K562 (cell line): Measurements from ENCODE around the gene KRTCAP2. TPM values are rescaled to one million over a fixed set of nuclear protein-coding genes. Genes with fewer than 3 reads are reported as not detected.

Experiments
- HDAC6 ChIP-seq: IDR thresholded peaks from 2 replicates; pipeline ENCODE4 v1.6.1; 2012; ENCODE audit warnings: low read depth, mild to moderate bottlenecking, control low read depth, inconsistent platforms, low read length, moderate library complexity
- HNRNPH1 ChIP-seq: fragments of 200-400 bp; formaldehyde crosslinking; optimal IDR thresholded peaks from 2 replicates; pipeline ENCODE3; 2017; ENCODE audit warnings: low read depth, mild to moderate bottlenecking, low read length, moderate library complexity
- JUND ChIP-seq, 2 experiments: IDR thresholded peaks; 2 replicates in 1 of 2; 3 replicates in 1 of 2; pipeline ENCODE4 v1.6.1; 2011; ENCODE audit warnings: borderline replicate concordance in 2 of 2, low read depth in 2 of 2, low read length in 2 of 2, improper control_type of control experiment in 1 of 2, missing biosample characterization in 1 of 2, missing genetic modification characterization in 1 of 2, missing genetic modification reagents in 1 of 2
- MAFK ChIP-seq: IDR thresholded peaks from 2 replicates; pipeline ENCODE4 v1.6.1; 2011; ENCODE audit warnings: low read length, improper control_type of control experiment
- MED1 ChIP-seq: sonication (generic); formaldehyde crosslinking; IDR thresholded peaks from 2 replicates; pipeline ENCODE4 v1.8.1; 2023; ENCODE audit warnings: missing genetic modification reagents, borderline replicate concordance
- MYBL2 ChIP-seq, 2 experiments: fragments of 450-650 bp in 1 of 2; sonication (generic) in 1 of 2; formaldehyde crosslinking in 1 of 2; IDR thresholded peaks; 2 replicates each; pipeline versions ENCODE4 v1.6.1 to v1.8.1; 2017 to 2022; ENCODE audit warnings: borderline replicate concordance in 1 of 2, inconsistent platforms in 1 of 2, low read depth in 1 of 2, mild to moderate bottlenecking in 1 of 2, missing genetic modification reagents in 1 of 2, moderate library complexity in 1 of 2
- SIN3B ChIP-seq: fragments of 450-650 bp; IDR thresholded peaks from 2 replicates; pipeline ENCODE4 v1.6.1; 2017; ENCODE audit warnings: low read depth, mild to moderate bottlenecking, moderate library complexity
- SOX6 ChIP-seq: fragments of 450-650 bp; IDR thresholded peaks from 2 replicates; pipeline ENCODE4 v1.6.1; 2014; ENCODE audit warnings: mild to moderate bottlenecking
- ZKSCAN3 ChIP-seq: fragments of 250-450 bp; sonication (Bioruptor Pico); IDR thresholded peaks from 2 replicates; pipeline ENCODE4 v1.4.0; 2020
- ZNF12 ChIP-seq: sonication (generic); formaldehyde crosslinking; IDR thresholded peaks from 2 replicates; pipeline ENCODE4 v1.4.0; 2020; ENCODE audit warnings: mild to moderate bottlenecking, missing genetic modification reagents
- polyA plus RNA-seq, 8 experiments: library from polyadenylated mRNA; depleted of rRNA in 4 of 8; stranded (reverse) in 5 of 8; unstranded in 3 of 8; fragments of >200 nt; fragmentation: Nextera tagmentation in 2 of 8; fragmentation: Illumina TruSeq in 1 of 8; extraction: Ambion mirVana in 2 of 8; extraction: Trizol in 1 of 8; gene quantifications; 2 replicates each; pipeline versions ENCODE4 v1.2.1 to v1.2.3, GENCODE V29; 2011 to 2014; ENCODE audit warnings: inconsistent platforms in 1 of 8, missing spikeins in 1 of 8
- total RNA-seq, 7 experiments: library from RNA; depleted of rRNA in 6 of 7; stranded (reverse); fragments of >200 nt in 6 of 7; fragmentation: Illumina TruSeq in 2 of 7; extraction: Trizol in 2 of 7; gene quantifications; 2 replicates each; pipeline versions ENCODE4 v1.2.1 to v1.2.3, GENCODE V29; 2011 to 2021; ENCODE audit warnings: low replicate concordance in 1 of 7
- TF ChIP-seq, protein P1 (sequence below), 2 experiments: fragments of 450-650 bp in 1 of 2; sonication (generic) in 1 of 2; formaldehyde crosslinking in 1 of 2; IDR thresholded peaks; 2 replicates each; pipeline versions ENCODE4 v1.7.1 to v1.9.0; 2016 to 2022; ENCODE audit warnings: inconsistent platforms in 1 of 2, mild to moderate bottlenecking in 1 of 2, missing genetic modification reagents in 1 of 2
- TF ChIP-seq, protein P2 (sequence below): fragments of 250-450 bp; sonication (Bioruptor Pico); IDR thresholded peaks from 2 replicates; pipeline ENCODE4 v1.5.1; 2021; ENCODE audit warnings: mild to moderate bottlenecking
- TF ChIP-seq, protein P3 (sequence below): fragments of 450-650 bp; IDR thresholded peaks from 2 replicates; pipeline ENCODE4 v1.6.1; 2016

Gene KRTCAP2
- total and polyA plus RNA-seq, 9 of the 15 experiments (the other 6 are each of a cell fraction or from before 2014, with no cell fraction given) = 126 to 436 (median 244) TPM

DNA sequence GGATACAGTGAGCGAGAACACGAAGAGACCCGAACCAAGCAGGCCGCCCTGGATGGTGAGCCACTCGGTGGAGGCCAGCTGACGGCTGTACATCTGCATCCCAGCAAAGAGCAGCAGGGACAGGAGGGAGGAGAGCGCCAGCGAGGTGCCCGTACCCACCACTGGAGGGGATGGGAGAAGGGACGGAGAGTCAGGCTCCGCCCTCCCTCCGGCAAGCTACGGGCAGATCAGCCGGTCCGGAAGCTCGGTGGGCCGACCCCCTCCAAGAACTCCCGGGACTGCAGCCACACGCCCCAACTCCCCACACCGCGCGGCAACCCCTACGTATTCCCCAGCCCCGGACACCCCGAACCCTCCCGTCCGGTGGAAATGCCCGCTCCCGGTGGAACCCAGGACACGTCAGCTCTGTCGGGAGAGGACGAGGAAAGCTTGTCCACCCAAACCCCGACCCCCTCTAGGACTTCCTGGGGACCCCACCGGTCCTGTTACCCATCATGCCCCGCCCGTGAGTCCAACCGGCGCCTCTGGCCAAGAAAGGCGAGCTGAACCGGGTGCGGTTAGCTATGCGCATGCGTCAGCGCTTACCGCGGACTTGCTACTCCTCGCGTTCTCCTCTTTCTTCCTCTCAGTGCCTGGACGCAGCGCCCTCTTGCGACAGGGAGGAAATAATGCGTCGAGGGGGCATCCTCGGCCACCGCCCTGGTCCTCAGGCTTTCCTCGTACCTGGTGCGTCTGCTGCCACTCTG lies at the start of gene KRTCAP2 (continued):
- TF ChIP-seq, protein P1, sequence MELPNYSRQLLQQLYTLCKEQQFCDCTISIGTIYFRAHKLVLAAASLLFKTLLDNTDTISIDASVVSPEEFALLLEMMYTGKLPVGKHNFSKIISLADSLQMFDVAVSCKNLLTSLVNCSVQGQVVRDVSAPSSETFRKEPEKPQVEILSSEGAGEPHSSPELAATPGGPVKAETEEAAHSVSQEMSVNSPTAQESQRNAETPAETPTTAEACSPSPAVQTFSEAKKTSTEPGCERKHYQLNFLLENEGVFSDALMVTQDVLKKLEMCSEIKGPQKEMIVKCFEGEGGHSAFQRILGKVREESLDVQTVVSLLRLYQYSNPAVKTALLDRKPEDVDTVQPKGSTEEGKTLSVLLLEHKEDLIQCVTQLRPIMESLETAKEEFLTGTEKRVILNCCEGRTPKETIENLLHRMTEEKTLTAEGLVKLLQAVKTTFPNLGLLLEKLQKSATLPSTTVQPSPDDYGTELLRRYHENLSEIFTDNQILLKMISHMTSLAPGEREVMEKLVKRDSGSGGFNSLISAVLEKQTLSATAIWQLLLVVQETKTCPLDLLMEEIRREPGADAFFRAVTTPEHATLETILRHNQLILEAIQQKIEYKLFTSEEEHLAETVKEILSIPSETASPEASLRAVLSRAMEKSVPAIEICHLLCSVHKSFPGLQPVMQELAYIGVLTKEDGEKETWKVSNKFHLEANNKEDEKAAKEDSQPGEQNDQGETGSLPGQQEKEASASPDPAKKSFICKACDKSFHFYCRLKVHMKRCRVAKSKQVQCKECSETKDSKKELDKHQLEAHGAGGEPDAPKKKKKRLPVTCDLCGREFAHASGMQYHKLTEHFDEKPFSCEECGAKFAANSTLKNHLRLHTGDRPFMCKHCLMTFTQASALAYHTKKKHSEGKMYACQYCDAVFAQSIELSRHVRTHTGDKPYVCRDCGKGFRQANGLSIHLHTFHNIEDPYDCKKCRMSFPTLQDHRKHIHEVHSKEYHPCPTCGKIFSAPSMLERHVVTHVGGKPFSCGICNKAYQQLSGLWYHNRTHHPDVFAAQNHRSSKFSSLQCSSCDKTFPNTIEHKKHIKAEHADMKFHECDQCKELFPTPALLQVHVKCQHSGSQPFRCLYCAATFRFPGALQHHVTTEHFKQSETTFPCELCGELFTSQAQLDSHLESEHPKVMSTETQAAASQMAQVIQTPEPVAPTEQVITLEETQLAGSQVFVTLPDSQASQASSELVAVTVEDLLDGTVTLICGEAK (IDR thresholded peaks at IDR 0.05) = 0 out of 2 replicates have a peak, but pooled peaks have one; percentile 11
- TF ChIP-seq, protein P1 (CRISPR knock-in tag; IDR thresholded peaks at IDR 0.05) = no peak
- TF ChIP-seq JUND (IDR thresholded peaks at IDR 0.05; ENCODE audit: borderline replicate concordance, low read depth, low read length) (peak; percentile 72; the same call in 1 of the 2 replicates), JUND (tag; IDR thresholded peaks at IDR 0.05; ENCODE audit: borderline replicate concordance, low read depth, low read length) (no peak; the same call in 2 of the 3 replicates), ZNF12 (CRISPR knock-in tag) (no peak), MED1 (CRISPR knock-in tag) (no peak), MYBL2 (IDR thresholded peaks at IDR 0.05; ENCODE audit: low read depth) (no peak), MYBL2 (CRISPR knock-in tag; IDR thresholded peaks at IDR 0.05; ENCODE audit: borderline replicate concordance) (no peak), SIN3B (peak; percentile 72), SOX6 (no peak), HDAC6 (no peak), MAFK (no peak), HNRNPH1 (no peak), ZKSCAN3 (no peak)
- TF ChIP-seq, protein P2, sequence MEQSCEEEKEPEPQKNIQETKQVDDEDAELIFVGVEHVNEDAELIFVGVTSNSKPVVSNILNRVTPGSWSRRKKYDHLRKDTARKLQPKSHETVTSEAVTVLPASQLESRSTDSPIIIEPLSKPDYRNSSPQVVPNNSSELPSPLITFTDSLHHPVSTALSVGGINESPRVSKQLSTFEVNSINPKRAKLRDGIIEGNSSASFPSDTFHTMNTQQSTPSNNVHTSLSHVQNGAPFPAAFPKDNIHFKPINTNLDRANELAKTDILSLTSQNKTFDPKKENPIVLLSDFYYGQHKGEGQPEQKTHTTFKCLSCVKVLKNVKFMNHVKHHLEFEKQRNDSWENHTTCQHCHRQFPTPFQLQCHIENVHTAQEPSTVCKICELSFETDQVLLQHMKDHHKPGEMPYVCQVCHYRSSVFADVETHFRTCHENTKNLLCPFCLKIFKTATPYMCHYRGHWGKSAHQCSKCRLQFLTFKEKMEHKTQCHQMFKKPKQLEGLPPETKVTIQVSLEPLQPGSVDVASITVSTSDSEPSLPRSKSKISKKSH (CRISPR knock-in tag) = no peak
- TF ChIP-seq, protein P3, sequence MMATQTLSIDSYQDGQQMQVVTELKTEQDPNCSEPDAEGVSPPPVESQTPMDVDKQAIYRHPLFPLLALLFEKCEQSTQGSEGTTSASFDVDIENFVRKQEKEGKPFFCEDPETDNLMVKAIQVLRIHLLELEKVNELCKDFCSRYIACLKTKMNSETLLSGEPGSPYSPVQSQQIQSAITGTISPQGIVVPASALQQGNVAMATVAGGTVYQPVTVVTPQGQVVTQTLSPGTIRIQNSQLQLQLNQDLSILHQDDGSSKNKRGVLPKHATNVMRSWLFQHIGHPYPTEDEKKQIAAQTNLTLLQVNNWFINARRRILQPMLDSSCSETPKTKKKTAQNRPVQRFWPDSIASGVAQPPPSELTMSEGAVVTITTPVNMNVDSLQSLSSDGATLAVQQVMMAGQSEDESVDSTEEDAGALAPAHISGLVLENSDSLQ = no peak
